ENCODE data around the gene CMTM1. TPM values are rescaled to one million over a fixed set of nuclear protein-coding genes. Genes with fewer than 3 reads are reported as not detected.

The CMTM1 gene
- total and polyA plus RNA-seq, 4 donors = 0.41 to 7.5 (median 2.9) TPM

GRCh38 chr16:66523861-66524354 is 42.3 kb upstream of the CMTM1 start:
- Histone ChIP-seq H3K27ac (ENCODE audit: low read depth in 1 of 2, low read length in 1 of 2) (peak overlapping the region in 1 of 2 donors; percentile 66), H3K27me3 (ENCODE audit: control insufficient read depth in 3 of 3, insufficient read depth in 3 of 3, low read length in 2 of 3) (no peaks in the 10 kb centered on the region), H3K36me3 (ENCODE audit: control insufficient read depth in 4 of 4, insufficient read depth in 4 of 4, low read length in 4 of 4) (peaks cover 4 to 27% (median 11%) of the 10 kb centered on the region in 4 donors), H3K9ac (ENCODE audit: insufficient read depth in 1 of 2, low read length in 2 of 2) (no peak overlapping the region), H3K4me3 (no peak overlapping the region), H3K9me3 (ENCODE audit: control insufficient read depth in 4 of 4, insufficient read depth in 3 of 4, low read length in 3 of 4) (no peaks in the 10 kb centered on the region), H3K4me1 (ENCODE audit: control insufficient read depth in 5 of 5, insufficient read depth in 5 of 5, low read length in 5 of 5) (peaks cover 0 to 28% (median 0%) of the 10 kb centered on the region in 5 donors)
- TF ChIP-seq CTCF (IDR thresholded peaks at IDR 0.05; ENCODE audit: control extremely low read depth, extremely low read depth) = no peak
- DNase-seq (no peak), ATAC-seq (ENCODE audit: insufficient read depth, low FRiP score) (no peak)
- 25 to 52% methylated on average over 9 of the region's 9 CpGs for WGBS, 2 donors

GRCh38 chr16:66524601-66525164 is 41.6 kb upstream of the CMTM1 start:
- Histone ChIP-seq H3K4me1 (ENCODE audit: control insufficient read depth in 5 of 5, insufficient read depth in 5 of 5, low read length in 5 of 5) (peaks cover 0 to 25% (median 0%) of the 10 kb centered on the region in 5 donors), H3K36me3 (ENCODE audit: control insufficient read depth in 4 of 4, insufficient read depth in 4 of 4, low read length in 4 of 4) (peaks cover 4 to 35% (median 19%) of the 10 kb centered on the region in 4 donors), H3K9ac (ENCODE audit: insufficient read depth in 1 of 2, low read length in 2 of 2) (no peak overlapping the region), H3K27ac (ENCODE audit: low read depth in 1 of 2, low read length in 1 of 2) (peak overlapping the region in 1 of 2 donors; percentile 71), H3K27me3 (ENCODE audit: control insufficient read depth in 3 of 3, insufficient read depth in 3 of 3, low read length in 2 of 3) (no peaks in the 10 kb centered on the region), H3K4me3 (no peak overlapping the region), H3K9me3 (ENCODE audit: control insufficient read depth in 4 of 4, insufficient read depth in 3 of 4, low read length in 3 of 4) (no peaks in the 10 kb centered on the region)
- 26 to 52% methylated on average over 6 of the region's 6 CpGs for WGBS, 2 donors
- DNase-seq = no peak
- no peak for TF ChIP-seq CTCF (IDR thresholded peaks at IDR 0.05; ENCODE audit: control extremely low read depth, extremely low read depth)
- no peak for ATAC-seq (ENCODE audit: insufficient read depth, low FRiP score)

GRCh38 chr16:66525396-66526180 is 40.7 kb upstream of the CMTM1 start:
- Histone ChIP-seq H3K9me3 (ENCODE audit: control insufficient read depth in 4 of 4, insufficient read depth in 3 of 4, low read length in 3 of 4) (no peaks in the 10 kb centered on the region), H3K36me3 (ENCODE audit: control insufficient read depth in 4 of 4, insufficient read depth in 4 of 4, low read length in 4 of 4) (peaks cover 4 to 34% (median 26%) of the 10 kb centered on the region in 4 donors), H3K27ac (ENCODE audit: low read depth in 1 of 2, low read length in 1 of 2) (peak overlapping the region in 1 of 2 donors; percentile 80), H3K4me1 (ENCODE audit: control insufficient read depth in 5 of 5, insufficient read depth in 5 of 5, low read length in 5 of 5) (peaks cover 0 to 20% (median 0%) of the 10 kb centered on the region in 5 donors), H3K27me3 (ENCODE audit: control insufficient read depth in 3 of 3, insufficient read depth in 3 of 3, low read length in 2 of 3) (no peaks in the 10 kb centered on the region), H3K4me3 (no peak overlapping the region), H3K9ac (ENCODE audit: insufficient read depth in 1 of 2, low read length in 2 of 2) (no peak overlapping the region)
- no peak for TF ChIP-seq CTCF (IDR thresholded peaks at IDR 0.05; ENCODE audit: control extremely low read depth, extremely low read depth)
- 50 to 73% methylated on average over 9 of the region's 9 CpGs for WGBS, 2 donors
- DNase-seq (no peak), ATAC-seq (ENCODE audit: insufficient read depth, low FRiP score) (no peak)

All from lung (tissue), 12 donors.